Activated naive CD4-positive, alpha-beta T cell (primary cell): ENCODE data around the gene IFT172.
A peak's percentile ranks its signal among the peaks of the same experiment; 100 is the strongest.
"Not testable (repeated sequence)": the region's sequence is repeated elsewhere in the genome, so short reads cannot be mapped to it uniquely, and the experiment has no call there.

Experiments
- DNase-seq, 4 experiments: peaks; one replicate each; lab custom pipeline; 2025; lab: John Stamatoyannopoulos, UW

Gene IFT172, protein sequence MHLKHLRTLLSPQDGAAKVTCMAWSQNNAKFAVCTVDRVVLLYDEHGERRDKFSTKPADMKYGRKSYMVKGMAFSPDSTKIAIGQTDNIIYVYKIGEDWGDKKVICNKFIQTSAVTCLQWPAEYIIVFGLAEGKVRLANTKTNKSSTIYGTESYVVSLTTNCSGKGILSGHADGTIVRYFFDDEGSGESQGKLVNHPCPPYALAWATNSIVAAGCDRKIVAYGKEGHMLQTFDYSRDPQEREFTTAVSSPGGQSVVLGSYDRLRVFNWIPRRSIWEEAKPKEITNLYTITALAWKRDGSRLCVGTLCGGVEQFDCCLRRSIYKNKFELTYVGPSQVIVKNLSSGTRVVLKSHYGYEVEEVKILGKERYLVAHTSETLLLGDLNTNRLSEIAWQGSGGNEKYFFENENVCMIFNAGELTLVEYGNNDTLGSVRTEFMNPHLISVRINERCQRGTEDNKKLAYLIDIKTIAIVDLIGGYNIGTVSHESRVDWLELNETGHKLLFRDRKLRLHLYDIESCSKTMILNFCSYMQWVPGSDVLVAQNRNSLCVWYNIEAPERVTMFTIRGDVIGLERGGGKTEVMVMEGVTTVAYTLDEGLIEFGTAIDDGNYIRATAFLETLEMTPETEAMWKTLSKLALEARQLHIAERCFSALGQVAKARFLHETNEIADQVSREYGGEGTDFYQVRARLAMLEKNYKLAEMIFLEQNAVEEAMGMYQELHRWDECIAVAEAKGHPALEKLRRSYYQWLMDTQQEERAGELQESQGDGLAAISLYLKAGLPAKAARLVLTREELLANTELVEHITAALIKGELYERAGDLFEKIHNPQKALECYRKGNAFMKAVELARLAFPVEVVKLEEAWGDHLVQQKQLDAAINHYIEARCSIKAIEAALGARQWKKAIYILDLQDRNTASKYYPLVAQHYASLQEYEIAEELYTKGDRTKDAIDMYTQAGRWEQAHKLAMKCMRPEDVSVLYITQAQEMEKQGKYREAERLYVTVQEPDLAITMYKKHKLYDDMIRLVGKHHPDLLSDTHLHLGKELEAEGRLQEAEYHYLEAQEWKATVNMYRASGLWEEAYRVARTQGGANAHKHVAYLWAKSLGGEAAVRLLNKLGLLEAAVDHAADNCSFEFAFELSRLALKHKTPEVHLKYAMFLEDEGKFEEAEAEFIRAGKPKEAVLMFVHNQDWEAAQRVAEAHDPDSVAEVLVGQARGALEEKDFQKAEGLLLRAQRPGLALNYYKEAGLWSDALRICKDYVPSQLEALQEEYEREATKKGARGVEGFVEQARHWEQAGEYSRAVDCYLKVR (N-terminal part only)

DNA sequence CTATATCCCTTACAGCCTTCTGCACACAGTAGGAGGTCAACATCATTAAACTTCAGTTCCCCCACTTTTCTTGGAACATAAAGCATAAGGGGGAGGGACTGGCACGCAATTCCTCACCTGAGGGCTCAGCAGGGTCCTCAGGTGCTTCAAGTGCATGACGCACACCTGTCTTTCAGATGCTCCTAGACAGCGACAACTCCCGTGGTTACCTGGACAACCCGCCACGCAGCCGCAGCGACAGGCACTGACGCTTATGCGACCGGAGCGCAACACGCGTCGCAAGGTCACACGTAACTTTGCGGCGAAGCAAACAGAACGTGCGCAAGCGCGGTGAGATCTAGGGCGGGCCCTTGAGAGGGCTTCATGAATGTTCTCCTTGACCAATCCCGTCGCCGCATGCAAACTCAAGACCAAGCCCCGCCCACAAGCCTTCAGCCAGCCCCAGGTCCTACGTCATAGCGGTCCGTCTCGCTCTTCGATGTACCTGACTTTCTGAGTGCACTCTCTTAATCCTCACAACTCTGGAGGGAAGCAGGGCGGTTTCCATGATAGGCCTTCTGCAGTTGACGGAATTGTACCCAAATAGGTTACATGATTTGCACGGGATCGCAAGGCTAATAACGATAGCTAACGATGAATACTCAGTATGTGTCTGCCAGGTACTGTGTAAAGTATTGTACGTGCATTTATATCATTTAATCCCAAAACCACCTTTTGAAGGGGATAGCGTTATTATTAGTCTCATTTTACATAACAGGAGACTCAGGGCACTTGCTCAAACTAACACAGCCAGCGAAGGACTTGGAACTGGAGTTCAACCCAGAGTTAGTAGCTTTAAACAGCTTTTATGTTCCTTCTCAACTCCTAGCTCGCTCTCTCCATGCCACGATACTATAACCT lies at the start of gene IFT172:
IFT172 (minus strand) TSS at position 246 of the 900 bp plus-strand sequence; CDS start at position 156, 90 bp downstream.
- peak; percentile 89 to 98 (median 95) for DNase-seq

DNA sequence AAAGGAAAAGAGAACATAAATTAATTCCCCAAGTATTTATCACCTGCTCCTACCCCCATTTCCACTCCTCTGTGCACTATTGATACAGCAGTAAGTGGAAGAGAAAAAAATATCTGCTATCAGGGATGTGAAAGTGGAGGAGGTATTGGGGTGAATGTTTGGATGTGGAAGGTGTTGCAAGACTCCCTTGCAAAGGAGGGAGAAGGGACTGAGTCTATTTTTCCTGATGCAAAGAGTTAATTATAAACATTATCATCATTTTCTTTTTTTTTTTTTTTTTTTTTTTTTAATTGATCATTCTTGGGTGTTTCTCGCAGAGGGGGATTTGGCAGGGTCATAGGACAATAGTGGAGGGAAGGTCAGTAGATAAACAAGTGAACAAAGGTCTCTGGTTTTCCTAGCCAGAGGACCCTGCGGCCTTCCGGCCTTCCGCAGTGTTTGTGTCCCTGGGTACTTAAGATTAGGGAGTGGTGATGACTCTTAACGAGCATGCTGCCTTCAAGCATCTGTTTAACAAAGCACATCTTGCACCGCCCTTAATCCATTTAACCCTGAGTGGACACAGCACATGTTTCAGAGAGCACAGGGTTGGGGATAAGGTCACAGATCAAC lies 49.4 kb upstream of the IFT172 start:
- not testable (repeated sequence) for DNase-seq

DNA sequence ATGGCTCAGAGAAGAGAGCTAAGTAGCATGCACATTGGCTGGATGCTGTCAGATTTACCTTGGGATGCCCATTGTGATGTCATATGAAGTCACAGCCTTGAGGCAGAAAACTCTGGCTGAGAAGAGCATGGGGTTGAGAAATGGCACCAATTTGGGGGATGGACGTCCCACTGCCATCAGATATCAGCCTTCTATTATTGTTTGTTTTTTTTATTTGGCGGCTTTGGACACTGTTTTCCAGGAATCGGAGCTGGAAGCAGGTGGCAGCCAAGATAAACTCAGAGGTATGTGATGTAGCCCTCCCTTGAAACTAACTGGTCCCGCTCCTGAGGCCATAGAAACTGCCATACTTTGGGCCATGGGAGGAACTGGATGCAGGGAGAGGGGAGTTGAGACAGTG lies 47.7 kb upstream of the IFT172 start:
- no peak for DNase-seq

DNA sequence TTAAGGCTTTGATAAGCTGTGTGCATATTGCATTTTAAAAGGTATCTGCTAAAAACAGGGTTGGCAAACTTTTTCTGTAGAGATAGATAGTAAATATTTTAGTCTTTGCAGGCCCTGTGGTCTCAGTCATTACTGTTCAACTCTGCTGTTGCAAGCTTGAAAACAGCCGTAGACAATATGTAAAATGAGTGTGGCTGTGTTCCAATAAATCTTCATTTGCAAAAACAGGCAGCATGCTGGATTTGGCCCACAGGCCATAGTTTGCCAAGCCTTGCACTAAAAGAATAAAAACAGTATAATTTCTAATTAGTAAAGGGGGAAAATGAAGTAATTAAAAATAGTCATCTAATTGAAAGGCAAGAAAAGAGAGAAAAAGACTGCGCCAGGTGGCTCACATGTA lies 42.4 kb upstream of the IFT172 start:
- DNase-seq = no peak

DNA sequence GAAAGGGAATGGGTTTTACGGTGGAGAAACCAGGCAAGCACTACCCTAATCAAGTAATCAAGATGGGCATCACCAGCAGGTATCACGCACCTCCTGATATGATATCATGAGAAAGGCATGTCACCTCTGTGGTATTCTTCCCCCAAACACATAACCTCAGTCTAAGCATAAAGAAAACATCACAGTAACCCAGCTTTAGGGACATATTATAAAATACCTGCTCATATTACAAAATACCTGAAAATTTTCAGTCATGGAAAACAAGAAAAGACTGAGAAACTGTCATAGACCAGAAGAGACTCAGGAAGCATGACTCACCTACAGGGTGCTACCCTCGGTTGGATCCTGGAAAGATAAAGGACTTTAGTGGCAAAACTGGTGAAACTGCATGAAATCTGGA lies 37.6 kb upstream of the IFT172 start:
- no peak for DNase-seq

DNA sequence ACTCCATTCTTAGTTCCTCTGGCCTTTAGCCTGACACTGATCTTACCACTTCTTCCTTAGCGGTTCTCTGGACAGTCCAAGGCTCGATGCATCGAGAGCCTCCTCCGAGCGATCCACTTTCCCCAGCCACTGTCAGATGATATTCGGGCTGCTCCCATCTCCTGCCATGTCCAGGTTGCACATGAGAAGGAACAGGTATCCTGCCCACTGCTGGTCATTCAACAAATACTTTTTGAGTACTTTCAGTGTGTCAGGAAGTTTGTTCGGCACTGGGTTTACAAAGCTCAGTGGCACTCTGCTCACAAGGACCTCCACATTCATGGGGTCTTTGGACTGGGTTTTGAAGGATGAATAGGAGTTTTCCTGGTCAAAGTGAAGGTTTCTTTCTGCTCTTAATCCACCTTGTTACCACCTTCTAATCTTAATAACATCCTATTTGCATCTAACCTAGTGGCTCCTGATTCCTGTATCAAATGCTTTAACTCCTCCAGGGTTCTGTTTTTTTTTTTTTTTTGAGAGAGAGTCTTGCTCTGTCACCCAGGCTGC lies 32.9 kb upstream of the IFT172 start:
- no peak for DNase-seq

DNA sequence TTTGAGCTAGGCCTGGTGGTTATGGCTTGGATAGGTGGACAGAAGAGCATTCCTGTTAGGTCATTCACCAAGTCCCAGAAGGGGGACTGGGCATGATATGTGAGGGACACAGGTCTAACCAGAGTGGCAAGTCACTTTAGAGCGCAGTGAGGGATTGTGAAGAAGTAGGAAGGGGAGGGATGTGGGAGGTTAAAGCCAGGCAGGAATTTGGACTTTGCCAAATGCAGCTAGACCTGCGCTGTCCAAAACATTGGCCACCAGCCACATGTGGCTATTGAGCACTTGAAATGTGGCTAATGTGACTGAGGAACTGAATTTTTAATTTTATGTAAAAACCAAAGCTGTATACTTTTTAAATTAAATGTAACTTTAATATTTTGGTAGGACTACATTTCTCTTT lies 30.8 kb upstream of the IFT172 start:
- no peak for DNase-seq

DNA sequence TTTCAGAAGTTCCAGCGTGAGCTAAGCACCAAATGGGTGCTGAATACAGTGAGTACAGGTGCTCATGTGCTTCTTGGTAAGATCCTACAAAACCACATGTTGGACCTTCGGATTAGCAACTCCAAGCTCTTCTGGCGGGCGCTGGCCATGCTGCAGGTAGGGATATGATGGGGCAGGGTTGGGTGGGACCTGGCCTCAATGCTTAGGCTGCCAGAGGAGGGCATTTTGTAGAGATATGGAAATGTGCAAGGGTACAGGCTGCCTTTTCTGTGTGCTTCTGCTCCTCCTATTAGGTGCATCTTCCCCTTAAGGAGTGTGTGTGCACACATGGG lies 29.2 kb upstream of the IFT172 start:
- DNase-seq = no peak

DNA sequence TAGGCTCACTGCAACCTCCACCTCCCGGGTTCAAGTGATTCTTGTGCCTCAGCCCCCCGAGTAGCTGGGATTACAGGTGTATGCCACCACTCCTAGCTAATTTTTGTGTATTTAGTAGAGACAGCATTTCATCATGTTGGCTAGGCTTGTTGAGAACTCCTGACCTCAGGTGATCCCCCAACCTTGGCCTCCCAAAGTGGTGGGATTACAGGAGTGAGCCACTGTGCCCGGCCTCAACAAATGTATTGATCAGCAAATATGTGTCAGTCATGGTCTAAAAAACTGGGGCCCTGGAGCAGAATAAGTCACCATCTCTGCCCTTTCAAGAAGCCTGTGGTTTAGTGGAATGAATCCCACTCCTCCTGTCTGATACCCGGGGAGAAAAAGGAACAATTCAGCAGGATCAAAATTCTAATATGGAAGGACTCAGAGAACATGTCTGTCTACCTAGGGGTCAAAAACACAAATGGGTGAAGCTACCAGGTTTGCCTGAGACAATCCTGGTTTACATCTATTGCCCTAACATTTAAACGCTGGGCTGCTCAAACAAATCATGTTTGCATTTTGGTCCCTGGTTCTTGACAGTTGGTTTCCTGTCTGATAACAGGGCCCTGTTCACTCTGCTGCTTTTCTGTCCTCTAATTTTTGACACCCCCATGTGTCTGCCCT lies 28.7 kb upstream of the IFT172 start:
- DNase-seq = no peak

DNA sequence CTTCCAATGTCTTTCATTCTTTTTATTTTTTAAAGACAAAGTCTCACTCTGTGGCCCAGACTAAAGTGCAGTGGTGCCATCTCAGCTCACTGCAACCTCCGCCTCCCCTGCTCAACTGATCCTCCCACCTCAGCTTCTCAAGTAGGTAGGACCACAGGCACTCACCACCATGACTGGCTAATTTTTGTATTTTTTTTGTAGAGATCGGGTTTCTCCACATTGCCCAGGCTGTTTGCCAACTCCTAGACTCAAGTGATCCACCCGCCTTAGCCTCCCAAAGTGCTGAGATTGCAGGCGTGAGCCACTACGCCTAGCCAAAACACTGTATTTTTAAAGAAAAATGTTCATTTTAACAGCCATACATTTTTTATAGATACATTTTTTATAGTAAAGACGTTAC lies 19.8 kb upstream of the IFT172 start:
- no peak for DNase-seq

DNA sequence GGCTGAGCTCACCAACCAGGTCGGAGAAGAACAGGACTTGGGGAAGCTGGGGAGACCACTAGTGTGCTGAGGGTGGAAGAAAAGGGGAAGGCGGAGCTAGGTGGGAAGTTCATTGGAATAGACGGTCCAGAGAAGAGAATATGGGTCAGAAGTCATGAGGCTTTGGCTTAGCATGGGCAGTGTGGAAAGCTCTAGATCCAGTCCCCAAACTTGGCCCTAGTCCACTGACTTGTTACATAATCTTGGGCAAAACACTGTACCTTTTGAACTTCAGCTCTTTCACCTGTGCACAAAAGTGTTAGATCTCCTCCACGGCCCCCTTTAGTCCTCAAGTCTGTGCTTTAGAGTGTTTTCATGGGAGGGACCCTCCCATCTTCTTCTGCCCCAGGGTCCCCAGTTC lies 17.8 kb upstream of the IFT172 start:
- no peak for DNase-seq

DNA sequence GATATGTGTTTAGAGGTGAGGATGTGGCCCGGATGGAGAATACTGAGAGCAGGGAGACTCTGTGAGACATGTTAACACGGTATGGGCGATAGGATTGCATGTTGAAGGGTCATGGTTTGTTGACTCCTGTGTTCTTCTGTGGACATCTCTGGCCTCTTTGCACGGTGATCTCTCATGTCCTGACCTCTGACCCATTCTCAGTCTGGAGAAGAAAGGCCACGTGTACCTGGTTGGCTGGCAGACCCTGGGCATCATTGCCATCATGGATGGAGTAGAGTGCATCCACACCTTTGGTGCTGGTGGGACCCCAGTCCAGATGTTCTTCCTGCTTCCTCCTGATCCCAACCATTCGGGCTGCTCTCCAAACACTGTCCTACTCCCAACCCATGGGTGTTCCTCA lies 17.0 kb upstream of the IFT172 start:
- no peak for DNase-seq

DNA sequence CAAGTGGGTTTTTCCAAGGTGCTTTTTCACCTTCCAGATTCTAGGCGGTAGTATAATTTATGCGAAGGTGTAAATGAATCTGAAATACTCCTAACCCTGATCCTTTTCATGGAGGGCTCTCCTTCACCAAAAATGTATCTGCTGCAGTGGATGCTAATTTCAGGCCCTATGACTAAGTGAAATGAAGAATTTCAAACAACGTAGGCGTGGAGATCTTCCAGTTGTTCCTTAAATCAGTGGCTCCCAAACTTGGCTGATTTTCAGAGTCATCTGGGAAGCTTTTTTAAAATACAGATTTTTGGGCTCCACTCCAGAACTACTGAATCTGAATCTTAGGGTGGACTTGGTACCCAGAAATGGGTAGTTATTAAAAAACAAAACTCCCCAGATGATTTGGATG lies 12.6 kb upstream of the IFT172 start:
- DNase-seq = no peak

DNA sequence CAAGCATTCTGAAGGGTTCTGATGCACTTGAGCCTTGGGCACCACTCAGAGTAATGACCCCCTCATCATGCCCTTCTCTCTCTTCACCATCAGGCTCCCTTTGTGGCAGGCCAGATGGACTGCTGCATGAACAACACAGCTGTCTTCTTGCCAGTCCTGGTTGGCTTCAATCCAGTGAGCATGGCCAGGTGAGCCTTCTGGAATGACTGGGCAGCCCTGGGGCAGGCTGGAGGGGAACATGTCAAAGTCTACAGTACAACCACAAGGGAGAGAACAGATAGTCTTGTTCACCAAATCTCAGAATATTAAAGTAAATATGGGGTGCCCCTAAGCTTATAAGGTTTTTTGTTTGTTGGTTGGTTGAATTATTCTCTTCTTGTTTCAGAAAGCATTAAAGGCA lies 11.5 kb upstream of the IFT172 start:
- no peak for DNase-seq

DNA sequence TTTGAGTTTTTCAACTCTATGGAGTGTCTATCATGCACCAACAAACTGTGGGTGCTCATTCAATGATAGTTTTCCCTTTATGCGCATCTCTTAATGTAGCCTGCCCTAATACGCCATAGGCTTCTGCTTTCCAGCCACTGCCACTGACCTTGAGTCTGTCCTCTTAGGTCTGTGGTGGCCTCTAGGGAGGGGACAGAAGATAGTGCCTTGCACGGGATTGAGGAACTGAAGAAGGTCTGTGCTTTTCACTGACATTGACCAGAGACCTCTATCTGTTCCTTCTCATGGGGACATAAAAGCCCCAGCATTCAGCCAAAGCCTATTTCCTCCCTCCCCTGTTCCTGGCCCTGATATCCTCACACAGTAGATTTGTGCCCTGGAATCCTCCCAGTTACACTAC lies 9.4 kb upstream of the IFT172 start:
- DNase-seq = no peak

DNA sequence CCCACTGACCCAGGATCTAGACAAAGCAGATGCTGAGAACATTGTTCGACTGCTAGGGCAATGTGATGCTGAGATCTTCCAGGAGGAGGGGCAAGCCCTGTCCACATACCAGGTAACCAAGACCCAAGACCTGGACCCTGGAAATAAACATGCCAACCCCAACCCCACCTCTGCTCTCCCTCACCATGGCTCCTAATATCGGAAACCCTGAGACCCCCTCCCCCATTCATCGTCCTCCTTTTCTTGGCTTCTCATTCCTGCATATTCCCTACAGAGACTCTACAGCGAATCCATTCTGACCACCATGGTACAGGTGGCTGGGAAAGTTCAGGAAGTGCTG lies 7.7 kb upstream of the IFT172 start:
- DNase-seq = no peak

DNA sequence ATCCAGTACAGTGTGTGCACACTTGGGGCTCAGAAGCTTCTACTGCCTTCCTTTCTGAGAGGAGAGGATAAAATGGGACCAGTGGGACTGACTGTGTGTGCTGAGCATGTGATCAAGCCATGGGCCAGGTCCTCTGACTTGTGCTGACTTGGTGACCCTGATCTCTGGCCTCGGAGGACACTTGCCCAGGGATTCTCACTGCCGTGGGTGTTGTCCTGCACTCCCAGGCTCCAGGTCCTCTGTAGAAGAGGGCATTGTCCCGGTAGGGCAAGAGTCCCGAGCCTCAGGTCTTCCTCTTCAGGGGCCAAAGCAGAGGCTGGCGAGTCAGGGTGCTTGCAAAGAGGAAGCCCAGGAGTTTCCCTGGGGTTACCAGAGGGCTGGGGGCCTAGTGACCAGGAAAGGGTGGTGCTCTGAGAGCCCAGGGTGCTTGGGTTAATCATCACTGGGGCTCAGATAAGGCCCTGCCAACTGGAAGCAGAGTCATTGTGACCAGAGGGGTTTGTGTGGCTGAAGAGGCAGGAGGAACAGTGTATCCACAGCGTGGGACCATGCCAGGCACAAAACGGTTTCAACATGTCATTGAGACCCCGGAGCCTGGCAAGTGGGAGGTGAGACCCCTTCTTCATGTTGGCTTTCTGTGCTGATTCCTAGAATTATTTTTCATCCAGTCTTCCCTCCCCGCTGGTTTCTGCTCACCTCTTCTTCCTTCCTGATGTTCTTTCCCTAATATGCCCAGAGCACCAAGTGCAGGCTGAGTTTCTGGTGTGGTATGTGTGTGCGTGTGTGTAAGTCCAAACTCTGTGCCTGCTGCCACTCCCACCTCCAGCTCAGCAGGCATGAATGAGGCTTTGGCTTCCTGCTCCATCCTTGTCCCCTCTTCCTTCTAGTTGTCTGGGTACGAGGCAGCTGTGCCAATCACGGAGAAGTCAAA lies 7.1 kb upstream of the IFT172 start, which contains the start of gene GCKR:
GCKR (plus strand) TSS at position 483 of the 931 bp plus-strand sequence; CDS start at position 549, 66 bp downstream.
- DNase-seq = no peak

DNA sequence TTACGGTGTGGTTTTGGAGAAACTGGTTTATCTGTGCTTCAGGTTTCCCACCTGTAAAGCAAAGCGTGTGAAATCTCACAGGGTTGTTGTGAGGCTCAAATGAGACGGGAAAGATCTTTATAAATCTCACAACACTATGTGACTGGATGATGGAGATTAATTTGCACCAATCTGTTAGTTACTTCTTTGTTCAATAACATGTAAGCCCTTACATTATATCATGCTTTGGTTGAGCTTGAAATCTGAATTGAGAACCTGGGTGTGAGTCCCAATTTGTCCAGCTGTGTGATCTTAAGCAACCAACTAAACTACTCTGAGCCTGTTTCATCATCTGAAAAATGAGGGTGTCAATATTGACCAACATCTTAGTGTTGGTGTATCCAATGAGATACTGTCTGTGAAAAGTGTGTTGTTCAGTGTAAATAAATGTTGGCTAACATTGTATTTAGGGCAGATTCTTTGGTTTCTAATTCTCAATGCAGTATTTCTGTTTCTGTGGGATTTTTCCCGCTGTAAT lies 6.4 kb upstream of the IFT172 start:
- DNase-seq = no peak
